ENCODE results near the gene RNF151. TPM values are rescaled to one million over a fixed set of nuclear protein-coding genes. Genes with fewer than 3 reads are reported as not detected.
"Not testable (repeated sequence)": the region's sequence is repeated elsewhere in the genome, so short reads cannot be mapped to it uniquely, and the experiment has no call there.

RNF151 gene
- total and polyA plus RNA-seq, 2 of the 13 experiments (the other 11 are each of a cell fraction or from before 2014, with no cell fraction given): not detected

DNA sequence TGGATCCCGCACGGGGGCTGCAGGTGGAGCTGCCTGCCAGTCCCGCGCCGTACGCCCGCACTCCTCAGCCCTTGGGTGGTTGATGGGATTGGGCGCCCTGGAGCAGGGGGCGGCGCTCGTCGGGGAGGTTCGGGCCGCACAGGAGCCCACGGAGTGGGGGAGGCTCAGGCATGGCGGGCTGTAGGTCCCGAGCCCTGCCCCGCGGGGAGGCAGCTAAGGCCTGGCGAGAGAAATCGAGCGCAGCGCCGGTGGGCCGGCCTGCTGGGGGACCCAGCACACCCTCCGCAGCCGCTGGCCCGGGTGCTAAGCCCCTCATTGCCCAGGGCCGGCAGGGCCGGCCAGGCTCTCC lies 8.5 kb upstream of the RNF151 start:
- peaks cover 3 to 15% of the 10 kb centered on the region in 2 experiments; a peak in 3 of 5 replicates for H3K27me3 ChIP-seq (ENCODE audit: control insufficient read depth in 1 of 2, insufficient read depth in 2 of 2, low read length in 2 of 2)
- H3K79me2 ChIP-seq (ENCODE audit: insufficient read depth, low read length): peaks cover 17% of the 10 kb centered on the region
- FAIRE-seq; H3K4me3 ChIP-seq (replicated peaks in 1 of 3; ENCODE audit: insufficient read depth in 1 of 3, low read depth in 2 of 3, low read length in 3 of 3); H3K9me3 ChIP-seq (ENCODE audit: low read length); in situ Hi-C loops (cut with HindIII; ENCODE audit: extremely low pct_ligation_motif_present, low pct_unique_long_range_greater_than_20kb); BruUV-seq (replicated peaks); ATAC-seq; CTCF ChIA-PET (ENCODE audit: low intra/inter-chr PET ratio, low total read pairs); H3K9ac ChIP-seq (ENCODE audit: insufficient read depth, low read depth, low read length); H3K27ac ChIP-seq (ENCODE audit: extremely low read length, insufficient read depth, low read length); H2AFZ ChIP-seq (ENCODE audit: low read length); H3K4me2 ChIP-seq (ENCODE audit: low read depth, low read length); DNase-seq (ENCODE audit: low spot score): not testable (repeated sequence)
- 97% methylated on average over 13 of the region's 30 CpGs for WGBS (ENCODE audit: low lambda C conversion rate)
- peaks cover 52% of the 10 kb centered on the region for H3K4me1 ChIP-seq (ENCODE audit: insufficient read depth, low read length)
- POLR2A ChIA-PET: interaction anchor here (1.1 to 7.4 kb wide), 5 partner anchors 8 to 27 kb away, joined by 3 to 139 read pairs (median 5); partner anchors contain the start of genes MSRB1, RNF151 and TBL3
- H3K36me3 ChIP-seq (replicated peaks in 1 of 2; ENCODE audit: control insufficient read depth in 1 of 2, insufficient read depth in 2 of 2, low read length in 2 of 2): peaks cover 2 to 12% of the 10 kb centered on the region in 2 experiments; a peak in 3 of 5 replicates
- peaks cover 22% of the 10 kb centered on the region for H4K20me1 ChIP-seq (ENCODE audit: insufficient read depth, low read length)
- TF ChIP-seq RBFOX2 (IDR thresholded peaks at IDR 0.05; ENCODE audit: low read depth, low read length) (0 out of 2 replicates have a peak, but pooled peaks have one; percentile 8), ZBTB38 (CRISPR knock-in tag; IDR thresholded peaks at IDR 0.05) (0 out of 2 replicates have a peak, but pooled peaks have one; percentile 62)
- intact Hi-C loops (cut with micrococcal nuclease; ENCODE audit: unreplicated experiment): loop anchor here (2.0 kb wide), 1 partner anchor 17 kb away; no protein-coding TSS in a partner anchor

DNA sequence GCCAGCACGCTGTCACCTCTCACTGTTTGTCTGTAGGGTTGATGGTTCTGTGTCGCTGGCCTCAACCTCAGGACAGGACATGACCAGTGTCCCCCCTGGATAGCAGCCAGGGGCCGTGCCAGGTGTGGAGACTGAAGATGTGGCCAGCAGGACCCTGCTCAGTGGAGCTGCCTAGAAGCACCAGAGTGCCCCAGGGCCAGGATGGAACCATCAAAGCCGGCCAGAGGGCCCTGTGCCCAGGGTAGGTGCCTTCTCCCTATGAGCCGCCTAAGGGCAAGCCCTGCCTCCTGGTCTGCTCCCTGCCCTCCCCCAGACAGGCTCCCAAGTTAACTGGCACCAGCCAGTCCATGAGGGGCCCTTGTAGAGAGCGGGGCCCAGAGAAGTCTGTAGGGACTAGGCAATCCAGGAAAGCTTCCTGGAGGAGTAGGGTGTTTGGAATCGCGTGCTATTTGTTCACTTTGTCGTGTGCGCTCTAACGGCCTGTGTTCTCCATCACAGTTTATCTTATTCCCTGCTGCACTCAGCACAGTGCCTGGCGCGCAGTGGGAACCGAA lies 7.9 kb upstream of the RNF151 start:
- no peaks in the 10 kb centered on the region for H3K9me3 ChIP-seq (ENCODE audit: low read length)
- H3K27ac ChIP-seq (ENCODE audit: extremely low read length, insufficient read depth, low read length): no peak overlapping the region
- in situ Hi-C loops (cut with HindIII; ENCODE audit: extremely low pct_ligation_motif_present, low pct_unique_long_range_greater_than_20kb) (no loop called here), intact Hi-C loops (cut with micrococcal nuclease; ENCODE audit: unreplicated experiment) (loop anchor here (2.0 kb wide), 1 partner anchor 18 kb away; no protein-coding TSS in a partner anchor)
- DNase-seq (ENCODE audit: low spot score) (no peak), ATAC-seq (peak; percentile 2), FAIRE-seq (no peak)
- peak overlapping the region; percentile 98 for H3K4me2 ChIP-seq (ENCODE audit: low read depth, low read length)
- ChIA-PET CTCF (ENCODE audit: low intra/inter-chr PET ratio, low total read pairs) (no interaction called here), POLR2A (interaction anchor here (7.4 kb wide), 1 partner anchor 17 kb away, joined by 139 read pairs; the partner anchor contains the start of gene MSRB1)
- H4K20me1 ChIP-seq (ENCODE audit: insufficient read depth, low read length): peaks cover 28% of the 10 kb centered on the region
- H3K4me1 ChIP-seq (ENCODE audit: insufficient read depth, low read length): peaks cover 57% of the 10 kb centered on the region
- no TSS peak for BruUV-seq (replicated peaks)
- H3K27me3 ChIP-seq (ENCODE audit: control insufficient read depth in 1 of 2, insufficient read depth in 2 of 2, low read length in 2 of 2): peaks cover 1 to 12% of the 10 kb centered on the region in 2 experiments; a peak in 4 of 5 replicates
- peak overlapping the region in 2 of 3 experiments; percentile 52 to 98; a peak in 4 of 6 replicates for H3K4me3 ChIP-seq (replicated peaks in 1 of 3; ENCODE audit: insufficient read depth in 1 of 3, low read depth in 2 of 3, low read length in 3 of 3)
- WGBS (ENCODE audit: low lambda C conversion rate): 37% methylated on average over 11 of the region's 14 CpGs
- peaks cover 24% of the 10 kb centered on the region for H3K79me2 ChIP-seq (ENCODE audit: insufficient read depth, low read length)
- H2AFZ ChIP-seq (ENCODE audit: low read length): peak overlapping the region; percentile 65
- peaks cover 3 to 16% of the 10 kb centered on the region in 2 experiments; a peak in 3 of 5 replicates for H3K36me3 ChIP-seq (replicated peaks in 1 of 2; ENCODE audit: control insufficient read depth in 1 of 2, insufficient read depth in 2 of 2, low read length in 2 of 2)
- peak overlapping the region; percentile 42 for H3K9ac ChIP-seq (ENCODE audit: insufficient read depth, low read depth, low read length)
- TF ChIP-seq ZNF773 (CRISPR knock-in tag; IDR thresholded peaks at IDR 0.05; ENCODE audit: borderline replicate concordance): no peak
- TF ChIP-seq SMC3 (IDR thresholded peaks at IDR 0.05; ENCODE audit: low read length): no peak
- TF ChIP-seq PCBP2 (optimal IDR thresholded peaks at IDR 0.05; ENCODE audit: low read depth, low read length, poor library complexity, severe bottlenecking): no peak
- TF ChIP-seq, protein P1, sequence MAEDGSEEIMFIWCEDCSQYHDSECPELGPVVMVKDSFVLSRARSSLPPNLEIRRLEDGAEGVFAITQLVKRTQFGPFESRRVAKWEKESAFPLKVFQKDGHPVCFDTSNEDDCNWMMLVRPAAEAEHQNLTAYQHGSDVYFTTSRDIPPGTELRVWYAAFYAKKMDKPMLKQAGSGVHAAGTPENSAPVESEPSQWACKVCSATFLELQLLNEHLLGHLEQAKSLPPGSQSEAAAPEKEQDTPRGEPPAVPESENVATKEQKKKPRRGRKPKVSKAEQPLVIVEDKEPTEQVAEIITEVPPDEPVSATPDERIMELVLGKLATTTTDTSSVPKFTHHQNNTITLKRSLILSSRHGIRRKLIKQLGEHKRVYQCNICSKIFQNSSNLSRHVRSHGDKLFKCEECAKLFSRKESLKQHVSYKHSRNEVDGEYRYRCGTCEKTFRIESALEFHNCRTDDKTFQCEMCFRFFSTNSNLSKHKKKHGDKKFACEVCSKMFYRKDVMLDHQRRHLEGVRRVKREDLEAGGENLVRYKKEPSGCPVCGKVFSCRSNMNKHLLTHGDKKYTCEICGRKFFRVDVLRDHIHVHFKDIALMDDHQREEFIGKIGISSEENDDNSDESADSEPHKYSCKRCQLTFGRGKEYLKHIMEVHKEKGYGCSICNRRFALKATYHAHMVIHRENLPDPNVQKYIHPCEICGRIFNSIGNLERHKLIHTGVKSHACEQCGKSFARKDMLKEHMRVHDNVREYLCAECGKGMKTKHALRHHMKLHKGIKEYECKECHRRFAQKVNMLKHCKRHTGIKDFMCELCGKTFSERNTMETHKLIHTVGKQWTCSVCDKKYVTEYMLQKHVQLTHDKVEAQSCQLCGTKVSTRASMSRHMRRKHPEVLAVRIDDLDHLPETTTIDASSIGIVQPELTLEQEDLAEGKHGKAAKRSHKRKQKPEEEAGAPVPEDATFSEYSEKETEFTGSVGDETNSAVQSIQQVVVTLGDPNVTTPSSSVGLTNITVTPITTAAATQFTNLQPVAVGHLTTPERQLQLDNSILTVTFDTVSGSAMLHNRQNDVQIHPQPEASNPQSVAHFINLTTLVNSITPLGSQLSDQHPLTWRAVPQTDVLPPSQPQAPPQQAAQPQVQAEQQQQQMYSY (CRISPR knock-in tag; IDR thresholded peaks at IDR 0.05): no peak
- no peak for TF ChIP-seq ZNF607 (CRISPR knock-in tag; IDR thresholded peaks at IDR 0.05; ENCODE audit: borderline replicate concordance)
- TF ChIP-seq ZKSCAN5 (CRISPR knock-in tag; IDR thresholded peaks at IDR 0.05): no peak
- TF ChIP-seq ZNF768 (CRISPR knock-in tag; IDR thresholded peaks at IDR 0.05): no peak
- TF ChIP-seq NKX3-1 (CRISPR knock-in tag; IDR thresholded peaks at IDR 0.05): 0 out of 2 replicates have a peak, but pooled peaks have one; percentile 10
- TF ChIP-seq ZSCAN30 (CRISPR knock-in tag; IDR thresholded peaks at IDR 0.05): no peak
- TF ChIP-seq ZNF329 (CRISPR knock-in tag; IDR thresholded peaks at IDR 0.05; ENCODE audit: low read depth): no peak
- TF ChIP-seq, protein P2, sequence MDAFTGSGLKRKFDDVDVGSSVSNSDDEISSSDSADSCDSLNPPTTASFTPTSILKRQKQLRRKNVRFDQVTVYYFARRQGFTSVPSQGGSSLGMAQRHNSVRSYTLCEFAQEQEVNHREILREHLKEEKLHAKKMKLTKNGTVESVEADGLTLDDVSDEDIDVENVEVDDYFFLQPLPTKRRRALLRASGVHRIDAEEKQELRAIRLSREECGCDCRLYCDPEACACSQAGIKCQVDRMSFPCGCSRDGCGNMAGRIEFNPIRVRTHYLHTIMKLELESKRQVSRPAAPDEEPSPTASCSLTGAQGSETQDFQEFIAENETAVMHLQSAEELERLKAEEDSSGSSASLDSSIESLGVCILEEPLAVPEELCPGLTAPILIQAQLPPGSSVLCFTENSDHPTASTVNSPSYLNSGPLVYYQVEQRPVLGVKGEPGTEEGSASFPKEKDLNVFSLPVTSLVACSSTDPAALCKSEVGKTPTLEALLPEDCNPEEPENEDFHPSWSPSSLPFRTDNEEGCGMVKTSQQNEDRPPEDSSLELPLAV (CRISPR knock-in tag; conservative IDR thresholded peaks at IDR 0.05; ENCODE audit: low read depth): no peak

Data from HepG2 (cell line).